GM18868 (cell line): ENCODE measurements around the gene CRIM1.

ENCODE experiments used
- ATAC-seq: cut with Tn5 transposase; IDR thresholded peaks from one replicate; pipeline ENCODE4 v1.9.1; 2021; ENCODE audit warnings: mild to moderate bottlenecking, moderate library complexity; ENCODE audit not compliant: unreplicated experiment

CRIM1 gene

GRCh38 chr2:36393738-36394256, 38.2 kb downstream of the CRIM1 start:
- ATAC-seq = no peak

- ATAC-seq = no peak
Observed at GRCh38 chr2:36394804-36395203, 39.2 kb downstream of the CRIM1 start.

GRCh38 chr2:36395866-36396265, 40.3 kb downstream of the CRIM1 start:
- no peak for ATAC-seq

DNA sequence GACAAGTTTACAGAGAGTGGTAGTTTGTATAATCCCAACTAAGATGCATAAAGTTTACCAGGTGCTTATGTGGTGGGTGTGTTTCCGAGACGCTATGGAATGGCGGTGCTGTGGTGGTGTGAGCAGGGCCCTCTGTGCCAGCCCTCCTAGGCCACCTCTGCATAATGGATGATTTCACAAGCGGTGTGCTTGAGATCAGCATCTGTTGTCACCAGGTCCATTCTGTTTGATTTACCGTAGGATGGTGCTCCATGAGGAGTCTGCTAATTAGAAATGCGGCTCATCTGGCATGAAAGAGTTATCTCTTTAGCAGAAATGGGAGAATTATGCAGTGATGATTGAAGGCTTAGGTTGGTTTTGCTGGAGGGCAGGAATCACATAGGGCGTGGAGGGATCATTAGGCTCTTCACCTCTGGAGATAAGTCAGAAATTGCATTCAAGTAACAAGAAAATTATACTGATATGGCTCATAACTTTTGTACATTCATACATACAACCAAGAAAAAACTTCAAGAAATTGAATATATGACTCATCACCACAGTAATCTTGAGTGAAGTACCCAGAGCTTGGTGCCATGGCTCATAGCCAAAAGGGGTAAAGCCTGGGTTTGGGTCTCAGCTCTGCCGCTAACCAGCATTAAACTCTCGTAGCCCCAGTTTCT, 41.4 kb downstream of the CRIM1 start:
- no peak for ATAC-seq

- ATAC-seq = no peak
Observed at GRCh38 chr2:36397728-36398413, 42.3 kb downstream of the CRIM1 start.

DNA sequence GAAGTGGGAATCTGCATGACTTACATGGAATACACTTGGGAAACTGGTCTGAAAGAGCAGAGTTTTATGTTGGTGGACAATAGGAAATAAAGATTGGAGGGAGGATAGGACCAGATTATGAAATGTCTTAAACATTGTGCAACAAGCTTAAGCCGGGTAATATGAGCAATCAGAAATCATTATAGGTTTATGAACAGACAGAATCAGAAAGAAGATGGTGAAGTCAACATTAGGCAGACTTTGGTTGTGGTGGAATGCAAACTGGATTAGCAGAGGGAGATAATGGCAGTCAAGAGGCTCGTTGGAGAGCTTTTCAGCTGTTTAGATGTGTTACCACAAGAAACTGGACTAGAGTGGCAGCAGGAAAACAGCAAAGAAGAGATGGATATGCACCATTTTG, 43.5 kb downstream of the CRIM1 start:
- ATAC-seq = no peak

DNA sequence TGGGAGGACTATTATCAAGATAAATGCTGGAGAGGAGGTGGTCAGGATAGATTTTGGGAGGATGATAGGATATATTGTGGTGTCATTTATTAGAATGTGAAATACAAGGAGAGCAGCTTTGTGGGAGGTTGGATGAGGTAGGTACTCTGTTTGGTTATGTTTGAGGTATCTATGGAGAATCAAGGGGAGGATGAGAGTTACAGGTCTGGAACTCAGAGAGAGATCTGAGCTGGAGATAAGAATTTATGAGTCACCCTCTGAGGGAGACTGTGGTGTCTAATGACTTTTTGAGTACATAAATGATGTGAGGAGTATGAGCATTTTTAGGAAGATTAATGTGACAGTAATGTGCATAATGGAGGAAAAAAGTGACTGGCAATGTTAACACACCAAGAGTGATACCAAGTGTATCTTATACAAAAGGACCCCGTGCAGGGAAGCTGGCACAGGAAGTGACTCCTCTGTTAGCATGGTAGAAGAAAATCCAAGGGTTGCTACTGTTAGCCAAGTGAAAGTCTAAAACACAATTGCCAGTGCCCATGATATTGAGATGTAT, 48.2 kb downstream of the CRIM1 start:
- ATAC-seq = peak; percentile 80

GRCh38 chr2:36404318-36404717, 48.7 kb downstream of the CRIM1 start:
- no peak for ATAC-seq

- peak; percentile 54 for ATAC-seq
Observed at GRCh38 chr2:36404754-36405153, 49.2 kb downstream of the CRIM1 start.

DNA sequence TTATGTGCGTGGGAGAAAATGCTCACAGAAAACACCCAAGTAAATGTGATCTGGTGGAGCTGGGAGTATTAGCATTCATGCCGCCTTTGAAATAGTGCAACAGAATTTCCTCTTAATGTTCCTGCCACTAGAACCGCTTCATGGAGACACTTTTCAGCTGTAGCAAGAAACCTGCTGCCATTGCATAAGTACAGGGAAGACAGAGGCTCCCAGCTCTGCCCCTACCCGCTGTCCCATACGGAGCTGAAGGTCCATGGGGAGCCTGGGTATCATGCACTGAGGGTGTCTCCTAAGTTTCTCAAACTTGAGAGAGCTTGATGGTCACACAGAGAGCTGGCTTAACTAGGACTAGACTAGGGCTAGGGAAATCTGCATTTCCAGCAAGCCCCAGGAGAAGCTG, 49.6 kb downstream of the CRIM1 start:
- ATAC-seq = no peak

GRCh38 chr2:36406296-36406695, 50.7 kb downstream of the CRIM1 start:
- no peak for ATAC-seq

DNA sequence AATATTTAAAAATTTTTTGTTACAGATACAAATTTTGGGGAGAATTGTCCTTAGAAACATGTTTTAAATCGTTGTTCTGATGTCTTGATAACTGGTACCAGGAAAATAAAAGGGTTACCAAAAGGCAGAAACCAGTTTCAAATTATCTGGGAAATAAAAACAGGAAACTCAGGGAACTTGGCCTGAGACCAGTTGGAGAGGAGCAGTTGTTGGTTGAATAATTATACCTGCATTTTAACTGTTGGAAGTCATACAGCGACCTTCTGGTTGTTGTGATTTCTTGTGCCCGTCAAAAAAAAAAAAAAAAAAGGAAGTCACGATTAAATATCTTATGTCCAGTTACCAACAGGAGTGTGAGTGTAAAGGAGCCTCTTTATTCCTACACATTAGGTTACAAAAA, 51.8 kb downstream of the CRIM1 start:
- ATAC-seq = no peak

DNA sequence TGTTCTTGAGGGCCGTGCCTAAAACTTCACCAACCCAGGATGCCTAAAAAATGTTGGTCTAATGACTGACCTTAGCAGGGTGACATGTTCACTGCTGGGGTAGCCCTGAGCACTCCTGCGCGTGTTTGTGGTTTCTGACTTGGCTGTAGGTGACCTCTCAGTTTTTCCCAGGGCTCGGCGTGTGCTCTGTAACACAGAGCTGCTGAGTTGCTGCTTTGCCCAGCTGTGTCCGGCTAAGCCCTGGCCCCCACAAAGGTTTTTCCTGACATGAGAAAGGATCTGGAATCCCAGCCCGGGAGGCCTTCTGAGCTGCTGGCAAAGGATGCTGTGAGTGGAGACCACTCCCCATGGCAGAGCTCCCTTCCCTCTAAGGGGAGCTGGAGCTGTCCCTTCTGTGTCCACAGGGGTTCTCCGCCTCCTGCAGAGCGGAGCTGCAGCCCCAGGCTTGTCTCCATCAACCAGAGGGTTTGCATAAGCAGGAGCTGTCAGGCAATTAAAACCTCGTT, 52.7 kb downstream of the CRIM1 start:
- no peak for ATAC-seq

DNA sequence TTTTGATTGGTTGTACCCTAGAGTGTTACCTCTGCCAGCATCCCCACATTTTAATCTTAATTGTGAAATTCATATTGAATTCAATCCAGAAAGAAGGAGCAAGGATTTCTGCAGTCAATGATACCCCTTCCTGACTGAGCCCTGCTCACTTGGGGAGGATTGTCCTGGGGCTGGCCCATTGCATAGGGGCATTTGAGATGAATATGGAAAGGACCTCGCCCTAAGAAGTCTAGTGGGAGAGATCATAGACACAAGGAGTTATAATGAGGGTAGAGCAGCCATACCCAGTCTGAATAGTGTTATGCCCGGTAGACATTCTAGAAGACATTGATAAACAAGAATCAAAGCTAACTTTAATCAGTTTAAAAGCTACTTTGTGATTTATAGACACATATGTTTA, 53.8 kb downstream of the CRIM1 start:
- no peak for ATAC-seq

DNA sequence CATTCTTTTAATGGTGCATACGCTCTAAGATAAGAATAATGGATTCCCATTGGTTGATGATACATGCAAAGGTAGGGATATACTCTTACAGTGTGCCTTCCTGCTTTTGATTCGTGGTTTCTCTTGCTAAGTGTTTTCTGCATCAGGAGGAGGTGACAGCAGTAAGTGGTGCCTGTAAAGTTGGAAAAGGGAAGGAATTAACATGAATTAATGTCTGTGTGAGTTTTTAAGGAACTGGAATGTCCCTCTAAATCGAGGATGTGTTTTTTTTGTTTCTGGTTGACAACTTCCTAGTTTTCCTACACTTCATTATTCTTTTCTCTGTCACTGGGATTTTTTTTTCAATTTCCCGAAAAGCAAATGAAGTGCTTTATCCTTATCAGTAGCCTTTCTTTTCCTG, 54.4 kb downstream of the CRIM1 start:
- no peak for ATAC-seq

- no peak for ATAC-seq
Observed at GRCh38 chr2:36410681-36411080, 55.1 kb downstream of the CRIM1 start.

DNA sequence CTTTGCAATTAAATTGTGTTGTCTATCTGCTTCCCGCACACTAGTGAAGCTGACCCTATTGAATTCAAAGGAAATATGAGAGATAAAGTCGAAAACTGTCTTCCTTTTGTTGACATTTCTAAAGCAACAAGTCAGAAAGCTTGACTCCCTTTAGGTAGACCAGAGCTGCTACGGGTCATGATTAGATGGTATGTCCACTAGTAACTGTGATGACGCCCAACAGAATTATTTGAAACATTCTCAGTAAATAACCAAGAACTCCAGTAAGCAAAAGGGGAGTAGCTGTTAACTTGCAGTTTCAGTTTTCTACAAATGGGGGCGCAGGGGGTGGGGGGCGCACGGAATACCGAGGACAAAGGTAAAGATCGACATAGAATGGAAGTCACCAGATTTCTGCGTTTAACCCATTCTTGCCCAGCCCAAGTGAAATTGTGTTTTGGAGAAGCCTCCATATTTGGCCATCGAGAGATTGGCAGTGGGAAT, 56.4 kb downstream of the CRIM1 start:
- ATAC-seq = no peak

GRCh38 chr2:36413218-36413617, 57.6 kb downstream of the CRIM1 start:
- no peak for ATAC-seq

GRCh38 chr2:36414307-36414706, 58.7 kb downstream of the CRIM1 start:
- no peak for ATAC-seq

DNA sequence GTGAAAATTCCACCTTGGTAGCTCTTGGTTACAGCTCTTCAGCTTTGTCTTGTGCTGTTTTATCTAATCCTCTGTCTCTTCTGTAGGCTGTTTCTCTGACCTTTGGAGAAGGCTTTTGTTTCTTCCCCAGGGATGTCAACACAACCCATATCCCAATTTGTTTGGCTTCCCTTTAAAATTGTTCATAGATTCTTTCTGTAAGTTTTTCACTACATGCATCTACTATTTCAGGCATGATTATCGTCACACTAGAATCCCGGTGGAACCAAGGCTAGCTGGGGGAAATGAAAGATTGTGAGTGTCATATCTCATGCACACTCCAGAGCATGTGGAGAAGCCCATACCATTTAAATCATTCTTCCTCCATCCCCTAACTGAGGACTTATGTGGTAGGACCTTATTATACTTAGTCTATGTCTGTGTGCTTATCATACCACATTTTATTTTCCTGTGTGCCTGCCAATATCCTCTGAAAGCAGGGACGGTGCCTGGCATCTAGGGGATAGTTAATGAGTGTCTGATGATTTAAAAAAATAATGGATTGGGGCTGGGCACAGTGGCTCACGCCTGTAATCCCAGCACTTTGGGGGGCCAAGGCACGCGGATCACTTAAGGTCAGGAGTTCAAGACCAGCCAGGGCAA, 59.9 kb downstream of the CRIM1 start:
- ATAC-seq = no peak

DNA sequence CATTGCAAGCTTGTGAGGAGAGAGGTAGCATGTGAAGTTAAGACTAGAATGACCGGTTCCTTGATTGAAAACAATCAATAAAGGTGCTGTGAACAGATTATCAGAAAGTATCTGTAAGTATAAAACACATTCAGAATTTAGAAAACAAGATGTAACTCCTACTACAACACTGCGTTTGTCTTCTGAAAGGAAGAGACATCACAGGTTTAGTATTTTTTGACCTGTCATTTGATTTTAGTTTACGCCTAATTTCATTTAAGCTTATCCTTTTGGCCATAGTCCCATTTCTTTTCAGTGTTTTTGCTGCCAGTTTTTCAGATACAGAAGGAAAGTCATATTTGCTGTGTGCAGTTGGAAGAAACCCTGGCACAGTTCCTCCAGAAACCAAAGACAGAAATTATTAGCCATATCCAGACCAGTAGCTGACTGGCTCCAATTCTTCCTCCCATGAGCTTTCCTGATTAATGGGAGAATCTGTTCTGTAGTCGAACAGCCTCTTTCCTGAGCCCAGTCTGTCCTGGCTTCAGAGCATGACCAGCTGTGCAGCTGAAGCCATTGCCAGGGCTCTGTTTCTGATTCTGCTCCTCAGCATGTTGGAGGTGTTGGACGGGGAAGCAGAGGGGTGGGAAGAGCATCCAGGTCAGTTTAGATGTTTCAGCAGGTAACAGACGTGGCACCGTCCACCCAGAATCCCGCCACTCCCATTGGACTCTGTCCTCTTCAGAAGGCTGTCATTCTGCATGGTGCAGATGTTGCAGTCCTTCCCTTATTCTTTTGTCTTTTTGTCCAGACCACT, 61.0 kb downstream of the CRIM1 start:
- ATAC-seq = no peak
